Right atrium auricular region (tissue), 2 donors: Measurements from ENCODE around the gene UMAD1. TPM values are rescaled to one million over a fixed set of nuclear protein-coding genes. Genes with fewer than 3 reads are reported as not detected.

Experiments
- DNase-seq: peaks from one replicate; pipeline ENCODE4 v3.0.0-alpha.2; 2019; ENCODE audit warnings: low spot score
- H3K27ac ChIP-seq, 2 donors: fragments of 200-600 bp; sonication (generic); 1 replicate in 1 of 2; 2 replicates in 1 of 2; pipeline ENCODE4 v1.5.1; 2016 to 2019
- H3K27me3 ChIP-seq, 2 donors: fragments of 200-600 bp; sonication (generic); one replicate each; pipeline versions ENCODE4 v1.5.1 to v1.6.0; 2017 to 2019
- H3K36me3 ChIP-seq: fragments of 200-600 bp; sonication (generic); one replicate; pipeline ENCODE4 v1.5.1; 2016
- H3K4me1 ChIP-seq, 2 donors: fragments of 200-600 bp; sonication (generic); one replicate each; pipeline versions ENCODE4 v1.5.1 to v1.6.0; 2017 to 2019
- H3K4me3 ChIP-seq, 2 donors: fragments of 200-600 bp; sonication (generic); 1 replicate in 1 of 2; 2 replicates in 1 of 2; pipeline ENCODE4 v1.5.1; 2017 to 2019; ENCODE audit warnings: mild to moderate bottlenecking in 1 of 2, moderate library complexity in 1 of 2
- H3K9me3 ChIP-seq, 2 donors: fragments of 200-600 bp; sonication (generic); one replicate each; pipeline ENCODE4 v1.5.1; 2019
- total RNA-seq, 2 donors: library from RNA; depleted of rRNA; stranded (reverse); fragments of >200 nt; gene quantifications; one replicate each; pipeline ENCODE4 v1.1.0, GENCODE V29; 2016
- TF ChIP-seq, protein P1 (sequence below), 2 donors: fragments of 200-600 bp; sonication (generic); IDR thresholded peaks; one replicate each; pipeline ENCODE4 v1.5.1; 2019; ENCODE audit warnings: antibody characterized with exemption in 2 of 2

Gene UMAD1
- total RNA-seq, 2 donors from 2014 or later = 9.2 to 17.7 TPM

DNA sequence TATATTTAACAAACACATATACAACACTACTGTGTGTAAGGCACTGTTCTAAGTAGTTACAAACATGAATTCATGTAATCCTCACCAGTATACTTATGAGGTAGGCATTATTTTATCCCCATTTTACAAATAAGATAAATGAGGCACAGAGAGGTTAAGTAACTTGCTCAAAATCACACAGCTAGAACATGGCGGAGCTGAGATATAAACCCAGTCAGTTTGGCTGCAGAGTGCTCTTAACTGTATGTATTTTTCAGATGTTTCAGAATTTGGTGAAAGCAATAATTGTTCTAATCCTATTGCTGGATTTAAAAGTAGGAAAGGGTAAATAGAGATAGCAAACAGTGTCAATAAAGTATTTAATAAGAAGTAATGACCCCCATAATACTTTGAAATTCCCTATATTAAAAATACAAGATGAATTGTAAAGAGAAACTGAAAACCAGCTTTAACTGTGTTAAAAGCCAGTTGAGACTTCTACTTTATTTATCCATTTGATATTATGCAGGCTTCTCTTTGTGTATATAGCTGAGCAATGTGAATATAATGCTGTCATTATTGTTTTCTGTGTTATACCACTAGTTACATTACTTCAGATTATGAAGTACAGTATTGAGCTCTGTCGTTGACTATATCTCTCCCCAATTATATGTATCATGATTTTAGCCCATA lies 110.2 kb downstream of the UMAD1 start:
- TF ChIP-seq, protein P1, sequence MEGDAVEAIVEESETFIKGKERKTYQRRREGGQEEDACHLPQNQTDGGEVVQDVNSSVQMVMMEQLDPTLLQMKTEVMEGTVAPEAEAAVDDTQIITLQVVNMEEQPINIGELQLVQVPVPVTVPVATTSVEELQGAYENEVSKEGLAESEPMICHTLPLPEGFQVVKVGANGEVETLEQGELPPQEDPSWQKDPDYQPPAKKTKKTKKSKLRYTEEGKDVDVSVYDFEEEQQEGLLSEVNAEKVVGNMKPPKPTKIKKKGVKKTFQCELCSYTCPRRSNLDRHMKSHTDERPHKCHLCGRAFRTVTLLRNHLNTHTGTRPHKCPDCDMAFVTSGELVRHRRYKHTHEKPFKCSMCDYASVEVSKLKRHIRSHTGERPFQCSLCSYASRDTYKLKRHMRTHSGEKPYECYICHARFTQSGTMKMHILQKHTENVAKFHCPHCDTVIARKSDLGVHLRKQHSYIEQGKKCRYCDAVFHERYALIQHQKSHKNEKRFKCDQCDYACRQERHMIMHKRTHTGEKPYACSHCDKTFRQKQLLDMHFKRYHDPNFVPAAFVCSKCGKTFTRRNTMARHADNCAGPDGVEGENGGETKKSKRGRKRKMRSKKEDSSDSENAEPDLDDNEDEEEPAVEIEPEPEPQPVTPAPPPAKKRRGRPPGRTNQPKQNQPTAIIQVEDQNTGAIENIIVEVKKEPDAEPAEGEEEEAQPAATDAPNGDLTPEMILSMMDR (IDR thresholded peaks at IDR 0.05) = no peak
- DNase-seq = no peak

DNA sequence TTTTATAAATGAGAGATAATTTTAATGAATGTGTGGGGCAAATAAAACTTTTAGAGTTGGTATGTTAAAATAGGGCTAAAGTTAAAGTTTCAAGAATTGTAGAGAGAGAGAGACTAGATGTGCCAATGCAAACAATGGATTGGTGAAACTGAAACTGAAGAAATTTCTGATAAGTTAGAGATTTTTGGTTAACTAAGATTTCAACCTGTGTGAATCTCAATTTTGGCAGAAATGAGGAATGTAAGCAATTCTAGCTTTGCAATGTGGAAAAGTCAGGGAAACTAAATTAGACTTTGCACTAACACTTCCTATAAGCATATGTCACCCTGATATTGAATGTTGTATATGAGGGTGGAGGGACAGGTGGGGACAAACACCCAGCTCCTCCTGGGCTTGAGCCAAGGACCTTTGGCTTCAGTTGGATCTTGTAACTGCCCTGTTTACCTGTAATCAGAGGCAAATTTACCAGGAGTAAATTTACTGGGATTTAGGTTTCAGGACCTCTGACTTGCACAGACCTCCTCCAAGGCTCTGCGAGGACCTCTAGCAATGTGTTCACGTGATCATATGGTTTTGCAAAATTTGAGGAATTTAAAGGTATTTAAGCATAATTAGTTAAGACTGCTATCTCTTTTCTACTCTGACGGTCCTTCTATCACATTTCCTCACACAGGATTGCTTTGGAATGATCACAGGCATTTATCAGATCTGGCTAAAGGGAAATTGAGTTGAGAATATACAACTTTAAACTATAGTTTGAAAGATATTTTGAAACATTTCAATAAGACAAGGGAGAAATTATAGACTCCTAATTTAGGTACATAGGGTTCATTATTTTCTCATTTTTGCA lies 110.9 kb downstream of the UMAD1 start:
- TF ChIP-seq, protein P1 (IDR thresholded peaks at IDR 0.05) = no peak
- Histone ChIP-seq H3K9me3 (no peaks in the 10 kb centered on the region), H3K36me3 (no peaks in the 10 kb centered on the region), H3K27me3 (no peaks in the 10 kb centered on the region), H3K4me1 (peaks cover 0 to 7% of the 10 kb centered on the region in 2 donors), H3K27ac (no peak overlapping the region), H3K4me3 (no peak overlapping the region)
- DNase-seq = no peak

More for the DNA sequence above, 110.2 kb downstream of the UMAD1 start:
- H3K27me3 ChIP-seq = no peaks in the 10 kb centered on the region
- H3K4me3 ChIP-seq = no peak overlapping the region
- peaks cover 0 to 14% of the 10 kb centered on the region in 2 donors for H3K4me1 ChIP-seq
- no peaks in the 10 kb centered on the region for H3K36me3 ChIP-seq
- H3K27ac ChIP-seq = no peak overlapping the region
- no peaks in the 10 kb centered on the region for H3K9me3 ChIP-seq

DNA sequence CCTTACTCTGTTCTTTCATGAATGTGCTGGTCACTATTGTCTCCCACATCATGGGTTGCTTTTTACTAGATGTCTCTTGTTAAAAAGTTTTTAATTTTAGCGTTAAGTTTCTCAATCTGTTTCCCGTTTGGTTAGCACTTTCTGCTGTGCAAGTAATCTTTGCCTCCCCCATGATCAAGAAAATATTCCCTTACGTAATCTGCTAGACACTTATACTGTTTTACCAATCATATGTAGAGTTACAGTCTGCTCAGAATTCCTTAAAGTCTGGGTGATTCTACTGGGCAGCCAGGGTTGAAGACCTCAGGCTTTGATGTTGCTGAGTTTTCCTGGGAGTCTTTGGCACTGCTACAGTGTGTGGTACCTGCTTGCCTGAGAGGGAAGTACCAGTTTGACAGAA lies 116.0 kb downstream of the UMAD1 start:
- no peaks in the 10 kb centered on the region for H3K27me3 ChIP-seq

DNA sequence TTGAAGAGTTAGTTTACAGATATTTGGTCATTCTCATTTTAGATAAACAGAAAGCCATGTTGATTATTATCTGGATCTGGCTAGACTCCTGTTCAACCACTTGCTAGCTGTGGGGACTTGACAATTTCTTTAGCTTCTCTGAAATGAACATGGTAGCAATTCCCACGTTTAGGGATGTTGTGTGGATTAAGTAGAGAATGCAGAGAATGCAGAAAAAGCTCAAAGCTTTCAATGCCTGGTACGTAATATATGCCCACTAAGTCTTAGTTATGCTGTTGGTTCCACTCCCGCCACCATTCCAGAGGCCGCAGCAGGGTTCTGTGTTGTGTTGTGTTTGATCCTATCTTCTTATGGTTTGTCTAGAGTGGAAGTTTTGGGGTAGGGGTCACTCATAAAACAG lies 117.0 kb downstream of the UMAD1 start:
- H3K27me3 ChIP-seq = no peaks in the 10 kb centered on the region
- no peaks in the 10 kb centered on the region for H3K9me3 ChIP-seq
- no peak for DNase-seq
- no peak overlapping the region for H3K27ac ChIP-seq
- H3K4me1 ChIP-seq = peaks cover 0 to under 1% of the 10 kb centered on the region in 2 donors
- no peaks in the 10 kb centered on the region for H3K36me3 ChIP-seq
- TF ChIP-seq, protein P1 (IDR thresholded peaks at IDR 0.05) = no peak
- no peak overlapping the region for H3K4me3 ChIP-seq

More for the DNA sequence above, 116.0 kb downstream of the UMAD1 start:
- Histone ChIP-seq H3K4me3 (no peak overlapping the region), H3K36me3 (no peaks in the 10 kb centered on the region), H3K27ac (no peak overlapping the region), H3K9me3 (no peaks in the 10 kb centered on the region), H3K4me1 (peaks cover 0 to 1% of the 10 kb centered on the region in 2 donors)
- TF ChIP-seq, protein P1 (IDR thresholded peaks at IDR 0.05) = no peak
- no peak for DNase-seq

DNA sequence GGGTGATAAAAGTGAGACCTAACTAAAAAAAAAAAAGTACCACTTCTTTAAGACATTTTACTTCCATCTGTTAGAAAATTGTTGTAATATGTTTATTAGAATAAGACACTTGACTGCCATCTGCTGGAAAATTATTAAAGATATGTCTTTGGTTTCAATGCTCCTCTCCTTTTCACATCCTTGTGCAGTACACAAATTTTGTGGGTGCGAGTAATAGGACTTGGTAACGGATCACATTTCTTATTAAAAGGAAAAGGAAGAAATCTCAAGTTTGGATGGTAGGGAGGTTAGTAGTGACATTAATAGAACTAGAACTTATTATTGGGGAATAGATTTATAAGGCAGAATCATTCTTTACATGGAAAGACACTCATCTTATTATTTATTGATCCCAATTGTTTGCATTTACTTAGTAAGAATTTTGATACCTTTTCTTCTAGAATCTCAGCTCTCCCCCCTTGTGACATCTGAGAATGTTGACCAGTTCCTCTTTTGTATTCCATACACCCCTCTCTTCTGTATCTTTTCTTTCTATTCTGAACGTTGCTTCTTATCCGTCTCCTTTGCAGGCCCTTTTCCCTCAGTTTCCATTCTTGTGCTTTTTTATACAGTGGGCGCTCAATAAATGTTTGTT lies 120.9 kb downstream of the UMAD1 start:
- Histone ChIP-seq H3K27ac (peak overlapping the region; percentile 18 to 59), H3K27me3 (no peaks in the 10 kb centered on the region), H3K36me3 (no peaks in the 10 kb centered on the region), H3K4me1 (peaks cover 0 to 12% of the 10 kb centered on the region in 2 donors), H3K4me3 (peak overlapping the region in 1 of 2 donors; percentile 40), H3K9me3 (no peaks in the 10 kb centered on the region)
- TF ChIP-seq, protein P1 (IDR thresholded peaks at IDR 0.05) = peak in 1 of 2 donors; percentile 65
- DNase-seq = no peak
